ENCODE measurements around the gene ABCC6. TPM values are rescaled to one million over a fixed set of nuclear protein-coding genes. Genes with fewer than 3 reads are reported as not detected.

ABCC6 gene
- total and polyA plus RNA-seq, 10 of the 15 experiments (the other 5 are each of a cell fraction or from before 2014, with no cell fraction given) = 0.05 to 0.13 (median 0.06) TPM; not detected in 5

DNA sequence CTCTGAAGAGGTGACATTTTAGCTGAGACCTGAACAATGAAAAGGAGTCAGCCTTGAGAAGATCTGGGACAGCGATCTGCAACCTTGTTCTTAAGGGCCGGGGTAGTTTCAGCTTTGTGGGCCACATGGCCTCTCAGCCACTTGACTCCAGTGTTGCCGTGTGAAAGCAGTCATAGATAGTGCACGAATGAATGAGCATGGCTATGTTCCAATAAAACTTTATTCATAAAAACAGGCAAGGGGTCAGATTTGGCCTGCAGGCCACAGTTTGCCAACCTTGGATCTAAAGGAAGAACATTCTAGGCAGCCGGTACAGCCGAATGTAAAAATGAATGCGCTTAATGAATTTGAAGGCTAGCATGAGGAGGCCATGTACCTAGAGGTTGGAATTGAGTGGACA, 83.5 kb downstream of the ABCC6 start:
- H2AFZ ChIP-seq (ENCODE audit: control insufficient read depth, low read depth, low read length) = no peak overlapping the region
- no peak overlapping the region for H3K27ac ChIP-seq (ENCODE audit: control insufficient read depth, insufficient read depth)
- TF ChIP-seq GABPA (IDR thresholded peaks at IDR 0.05; ENCODE audit: low read depth) = no peak
- TF ChIP-seq, protein P1, sequence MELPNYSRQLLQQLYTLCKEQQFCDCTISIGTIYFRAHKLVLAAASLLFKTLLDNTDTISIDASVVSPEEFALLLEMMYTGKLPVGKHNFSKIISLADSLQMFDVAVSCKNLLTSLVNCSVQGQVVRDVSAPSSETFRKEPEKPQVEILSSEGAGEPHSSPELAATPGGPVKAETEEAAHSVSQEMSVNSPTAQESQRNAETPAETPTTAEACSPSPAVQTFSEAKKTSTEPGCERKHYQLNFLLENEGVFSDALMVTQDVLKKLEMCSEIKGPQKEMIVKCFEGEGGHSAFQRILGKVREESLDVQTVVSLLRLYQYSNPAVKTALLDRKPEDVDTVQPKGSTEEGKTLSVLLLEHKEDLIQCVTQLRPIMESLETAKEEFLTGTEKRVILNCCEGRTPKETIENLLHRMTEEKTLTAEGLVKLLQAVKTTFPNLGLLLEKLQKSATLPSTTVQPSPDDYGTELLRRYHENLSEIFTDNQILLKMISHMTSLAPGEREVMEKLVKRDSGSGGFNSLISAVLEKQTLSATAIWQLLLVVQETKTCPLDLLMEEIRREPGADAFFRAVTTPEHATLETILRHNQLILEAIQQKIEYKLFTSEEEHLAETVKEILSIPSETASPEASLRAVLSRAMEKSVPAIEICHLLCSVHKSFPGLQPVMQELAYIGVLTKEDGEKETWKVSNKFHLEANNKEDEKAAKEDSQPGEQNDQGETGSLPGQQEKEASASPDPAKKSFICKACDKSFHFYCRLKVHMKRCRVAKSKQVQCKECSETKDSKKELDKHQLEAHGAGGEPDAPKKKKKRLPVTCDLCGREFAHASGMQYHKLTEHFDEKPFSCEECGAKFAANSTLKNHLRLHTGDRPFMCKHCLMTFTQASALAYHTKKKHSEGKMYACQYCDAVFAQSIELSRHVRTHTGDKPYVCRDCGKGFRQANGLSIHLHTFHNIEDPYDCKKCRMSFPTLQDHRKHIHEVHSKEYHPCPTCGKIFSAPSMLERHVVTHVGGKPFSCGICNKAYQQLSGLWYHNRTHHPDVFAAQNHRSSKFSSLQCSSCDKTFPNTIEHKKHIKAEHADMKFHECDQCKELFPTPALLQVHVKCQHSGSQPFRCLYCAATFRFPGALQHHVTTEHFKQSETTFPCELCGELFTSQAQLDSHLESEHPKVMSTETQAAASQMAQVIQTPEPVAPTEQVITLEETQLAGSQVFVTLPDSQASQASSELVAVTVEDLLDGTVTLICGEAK (IDR thresholded peaks at IDR 0.05; ENCODE audit: borderline replicate concordance) = peak; percentile 65
- no peak overlapping the region for H3K4me3 ChIP-seq
- in situ Hi-C loops (cut with MboI) (no loop called here), intact Hi-C loops (cut with micrococcal nuclease; ENCODE audit: unreplicated experiment) (no loop called here)
- 0 out of 2 replicates have a peak, but pooled peaks cover 2% of the 10 kb centered on the region for H3K4me1 ChIP-seq (ENCODE audit: control insufficient read depth, insufficient read depth, low read length)
- FAIRE-seq (no peak), ATAC-seq (no peak), DNase-seq (ENCODE audit: low read depth, low spot score) (no peak)
- no TSS peak for BruUV-seq (replicated peaks)
- H4K20me1 ChIP-seq (ENCODE audit: control insufficient read depth, insufficient read depth) = no peaks in the 10 kb centered on the region
- no peaks in the 10 kb centered on the region for H3K79me2 ChIP-seq (ENCODE audit: control insufficient read depth, insufficient read depth, low read length)
- peaks cover 26 to 56% of the 10 kb centered on the region in 2 experiments for H3K36me3 ChIP-seq (ENCODE audit: control insufficient read depth in 2 of 2, insufficient read depth in 2 of 2, low read length in 1 of 2)
- H3K27me3 ChIP-seq (replicated peaks in 1 of 2; ENCODE audit: control insufficient read depth in 2 of 2, insufficient read depth in 2 of 2, low read length in 1 of 2) = no peaks in the 10 kb centered on the region
- ChIA-PET RAD21 (ENCODE audit: unreplicated experiment) (no interaction called here), POLR2A (no interaction called here), SMC1A (ENCODE audit: uncharacterized antibody, unreplicated experiment) (no interaction called here), CTCF (no interaction called here)
- no peak overlapping the region for H3K4me2 ChIP-seq (ENCODE audit: control insufficient read depth, insufficient read depth)
- no peaks in the 10 kb centered on the region for H3K9me3 ChIP-seq (replicated peaks; ENCODE audit: control insufficient read depth, insufficient read depth, low read length)
- H3K9ac ChIP-seq (ENCODE audit: control insufficient read depth, insufficient read depth, low read length) = no peak overlapping the region
- WGBS (ENCODE audit: insufficient coverage, insufficient replicate concordance, low lambda C conversion rate, missing lambda C conversion rate) = over 99% methylated on average over 7 of the region's 7 CpGs

DNA sequence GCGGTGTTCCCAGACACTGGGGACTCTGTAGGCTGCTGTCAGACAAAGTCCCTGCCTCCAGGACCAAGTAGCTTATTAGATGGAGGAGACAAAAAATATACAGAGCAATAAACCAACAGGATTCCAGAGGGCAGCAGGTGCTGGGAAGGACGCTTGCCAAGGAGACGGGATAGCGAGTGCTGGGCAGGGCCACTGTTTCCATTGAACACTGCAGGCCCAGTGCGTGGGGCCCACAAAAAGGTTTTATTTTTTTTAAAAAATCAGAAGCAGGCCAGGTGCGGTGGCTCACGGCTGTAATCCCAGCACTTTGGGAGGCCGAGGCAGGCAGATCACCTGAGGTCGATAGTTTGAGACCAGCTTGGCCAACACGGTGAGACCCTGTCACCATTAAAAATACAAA, 84.2 kb downstream of the ABCC6 start:
- H3K36me3 ChIP-seq (ENCODE audit: control insufficient read depth in 2 of 2, insufficient read depth in 2 of 2, low read length in 1 of 2) = peaks cover 29 to 57% of the 10 kb centered on the region in 2 experiments
- RAD21 ChIA-PET (ENCODE audit: unreplicated experiment) = no interaction called here
- H3K4me3 ChIP-seq = no peak overlapping the region
- no peak overlapping the region for H2AFZ ChIP-seq (ENCODE audit: control insufficient read depth, low read depth, low read length)
- H3K4me1 ChIP-seq (ENCODE audit: control insufficient read depth, insufficient read depth, low read length) = 0 out of 2 replicates have a peak, but pooled peaks cover 2% of the 10 kb centered on the region
- no peak overlapping the region for H3K4me2 ChIP-seq (ENCODE audit: control insufficient read depth, insufficient read depth)
- in situ Hi-C loops (cut with MboI) (no loop called here), intact Hi-C loops (cut with micrococcal nuclease; ENCODE audit: unreplicated experiment) (no loop called here)
- WGBS (ENCODE audit: insufficient coverage, insufficient replicate concordance, low lambda C conversion rate, missing lambda C conversion rate) = 99% methylated on average over 10 of the region's 10 CpGs
- no peaks in the 10 kb centered on the region for H3K27me3 ChIP-seq (replicated peaks in 1 of 2; ENCODE audit: control insufficient read depth in 2 of 2, insufficient read depth in 2 of 2, low read length in 1 of 2)
- ATAC-seq (no peak), DNase-seq (ENCODE audit: low read depth, low spot score) (no peak), FAIRE-seq (no peak)
- H3K9ac ChIP-seq (ENCODE audit: control insufficient read depth, insufficient read depth, low read length) = no peak overlapping the region
- no peaks in the 10 kb centered on the region for H3K9me3 ChIP-seq (replicated peaks; ENCODE audit: control insufficient read depth, insufficient read depth, low read length)
- CTCF ChIA-PET = no interaction called here
- POLR2A ChIA-PET = no interaction called here
- no peak overlapping the region for H3K27ac ChIP-seq (ENCODE audit: control insufficient read depth, insufficient read depth)
- no peaks in the 10 kb centered on the region for H4K20me1 ChIP-seq (ENCODE audit: control insufficient read depth, insufficient read depth)
- BruUV-seq (replicated peaks) = no TSS peak
- SMC1A ChIA-PET (ENCODE audit: uncharacterized antibody, unreplicated experiment) = no interaction called here
- no peaks in the 10 kb centered on the region for H3K79me2 ChIP-seq (ENCODE audit: control insufficient read depth, insufficient read depth, low read length)
- TF ChIP-seq YBX1 (IDR thresholded peaks at IDR 0.05) (no peak), NFIC (IDR thresholded peaks at IDR 0.05; ENCODE audit: low read depth, low read length) (no peak), TCF12 (IDR thresholded peaks at IDR 0.05; ENCODE audit: low read depth, low read length) (no peak), FOXK2 (IDR thresholded peaks at IDR 0.05) (no peak), MTA2 (IDR thresholded peaks at IDR 0.05; ENCODE audit: low read depth) (no peak), TBL1XR1 (IDR thresholded peaks at IDR 0.05; ENCODE audit: low read depth, low read length) (no peak), SMC3 (IDR thresholded peaks at IDR 0.05; ENCODE audit: borderline replicate concordance, low read length) (no peak), NR2C2 (IDR thresholded peaks at IDR 0.05; ENCODE audit: borderline replicate concordance, control insufficient read depth, insufficient read length, low read depth) (no peak), ASH2L (IDR thresholded peaks at IDR 0.05; ENCODE audit: borderline replicate concordance, low read depth) (no peak)
- TF ChIP-seq, protein P2, sequence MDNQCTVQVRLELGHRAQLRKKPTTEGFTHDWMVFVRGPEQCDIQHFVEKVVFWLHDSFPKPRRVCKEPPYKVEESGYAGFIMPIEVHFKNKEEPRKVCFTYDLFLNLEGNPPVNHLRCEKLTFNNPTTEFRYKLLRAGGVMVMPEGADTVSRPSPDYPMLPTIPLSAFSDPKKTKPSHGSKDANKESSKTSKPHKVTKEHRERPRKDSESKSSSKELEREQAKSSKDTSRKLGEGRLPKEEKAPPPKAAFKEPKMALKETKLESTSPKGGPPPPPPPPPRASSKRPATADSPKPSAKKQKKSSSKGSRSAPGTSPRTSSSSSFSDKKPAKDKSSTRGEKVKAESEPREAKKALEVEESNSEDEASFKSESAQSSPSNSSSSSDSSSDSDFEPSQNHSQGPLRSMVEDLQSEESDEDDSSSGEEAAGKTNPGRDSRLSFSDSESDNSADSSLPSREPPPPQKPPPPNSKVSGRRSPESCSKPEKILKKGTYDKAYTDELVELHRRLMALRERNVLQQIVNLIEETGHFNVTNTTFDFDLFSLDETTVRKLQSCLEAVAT (IDR thresholded peaks at IDR 0.05) = no peak

Data from GM12878 (cell line).